ENCODE data around the gene ZFP36L2.

Gene ZFP36L2

DNA sequence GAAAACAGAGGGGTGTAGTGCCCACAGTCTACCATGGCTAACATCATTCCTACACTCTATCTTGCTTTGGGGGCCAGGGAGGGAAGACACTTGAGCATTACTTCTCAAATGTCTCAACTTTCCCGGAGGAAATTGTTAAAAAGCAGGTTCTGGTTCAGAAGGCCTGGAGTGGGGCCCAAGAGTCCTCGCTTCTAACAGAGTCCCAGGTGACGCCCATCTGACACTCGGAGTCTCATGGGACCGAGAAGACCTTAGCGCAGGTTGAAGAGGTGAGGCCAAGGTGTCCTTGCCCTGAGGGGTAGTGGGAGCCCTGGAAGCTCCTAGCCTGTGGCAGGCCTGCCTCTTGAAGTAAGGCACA is 40.1 kb downstream of the ZFP36L2 start:
- TF ChIP-seq CTCF (conservative IDR thresholded peaks at IDR 0.05; ENCODE audit: low read depth, low read length): no peak

GRCh38 chr2:43185146-43185545 is 41.3 kb downstream of the ZFP36L2 start:
- no peak for DNase-seq (ENCODE audit: low read depth)
- TF ChIP-seq CTCF (conservative IDR thresholded peaks at IDR 0.05; ENCODE audit: low read depth, low read length): no peak
- no peak overlapping the region for H3K4me3 ChIP-seq (ENCODE audit: low read length)

More for the DNA sequence above, 40.1 kb downstream of the ZFP36L2 start:
- no peak for DNase-seq (ENCODE audit: low read depth)
- no peak overlapping the region for H3K4me3 ChIP-seq (ENCODE audit: low read length)

DNA sequence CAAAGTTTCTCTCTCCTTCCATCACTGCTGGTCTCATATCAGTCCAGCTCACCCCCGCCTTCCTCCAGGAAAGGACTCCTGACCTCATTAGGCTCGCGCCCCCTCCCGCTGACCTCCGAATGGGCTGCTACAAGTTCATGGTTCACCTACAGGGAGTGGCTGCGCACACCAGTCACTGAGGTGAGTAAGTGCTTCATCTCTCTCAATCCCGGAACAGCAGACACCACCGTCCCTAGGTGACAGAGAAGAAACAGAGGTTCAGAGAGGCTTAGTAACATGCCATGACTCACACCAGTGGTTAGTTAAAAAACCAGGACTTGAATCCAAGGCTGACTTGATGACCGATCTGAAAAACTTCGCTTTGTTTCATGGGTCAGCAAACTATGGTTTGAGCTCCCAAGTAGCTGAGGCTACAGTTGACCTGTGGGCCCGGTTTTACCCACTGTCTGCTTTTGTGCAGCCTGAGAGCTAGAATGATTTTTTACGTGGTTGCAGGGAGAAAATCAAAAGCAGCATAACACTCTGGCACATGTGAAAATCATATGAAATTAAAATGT is 42.0 kb downstream of the ZFP36L2 start:
- no peak overlapping the region for H3K4me3 ChIP-seq (ENCODE audit: low read length)
- no peak for TF ChIP-seq CTCF (conservative IDR thresholded peaks at IDR 0.05; ENCODE audit: low read depth, low read length)
- no peak for DNase-seq (ENCODE audit: low read depth)

GRCh38 chr2:43183743-43184142 is 42.7 kb downstream of the ZFP36L2 start:
- no peak for DNase-seq (ENCODE audit: low read depth)
- no peak for TF ChIP-seq CTCF (conservative IDR thresholded peaks at IDR 0.05; ENCODE audit: low read depth, low read length)
- H3K4me3 ChIP-seq (ENCODE audit: low read length): no peak overlapping the region

GRCh38 chr2:43180897-43181296 is 45.5 kb downstream of the ZFP36L2 start:
- no peak overlapping the region for H3K4me3 ChIP-seq (ENCODE audit: low read length)
- DNase-seq (ENCODE audit: low read depth): no peak
- TF ChIP-seq CTCF (conservative IDR thresholded peaks at IDR 0.05; ENCODE audit: low read depth, low read length): no peak

DNA sequence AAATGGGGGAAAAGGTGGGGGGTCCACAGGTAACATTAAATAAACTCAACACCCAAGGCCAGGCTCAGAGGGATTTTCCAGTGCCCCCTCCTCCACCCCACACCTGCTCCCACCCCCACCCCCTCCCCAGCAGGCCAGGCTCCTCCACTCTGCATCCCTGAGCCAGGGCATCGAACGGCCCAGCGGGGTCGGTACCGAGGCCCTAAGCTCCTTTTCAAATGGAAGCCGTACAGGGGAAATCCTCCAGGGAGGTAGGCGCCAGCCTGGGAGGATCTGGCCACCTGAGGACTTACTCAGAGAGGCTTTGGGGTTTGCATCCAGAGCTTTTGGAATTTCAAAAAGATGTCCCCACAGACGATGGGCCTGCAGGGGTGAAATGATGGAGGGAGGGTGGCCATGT is 46.5 kb downstream of the ZFP36L2 start:
- TF ChIP-seq CTCF (conservative IDR thresholded peaks at IDR 0.05; ENCODE audit: low read depth, low read length): no peak
- DNase-seq (ENCODE audit: low read depth): no peak
- H3K4me3 ChIP-seq (ENCODE audit: low read length): no peak overlapping the region

GRCh38 chr2:43178602-43179542 is 47.5 kb downstream of the ZFP36L2 start:
- H3K4me3 ChIP-seq (ENCODE audit: low read length): no peak overlapping the region
- TF ChIP-seq CTCF (conservative IDR thresholded peaks at IDR 0.05; ENCODE audit: low read depth, low read length): no peak
- DNase-seq (ENCODE audit: low read depth): peak; percentile 39

Data from retinal pigment epithelial cell (primary cell).